Raji (cell line): Measurements from ENCODE around the gene C4BPB.

ENCODE experiments used
- POLR2A ChIP-seq: IDR thresholded peaks from 2 replicates; pipeline ENCODE4 v1.6.1; 2011; ENCODE audit warnings: low read depth, low read length, control low read depth; ENCODE audit not compliant: insufficient read depth

C4BPB gene

GRCh38 chr1:207055386-207056001 lies 33.2 kb upstream of the C4BPB start:
- no peak for TF ChIP-seq POLR2A

DNA sequence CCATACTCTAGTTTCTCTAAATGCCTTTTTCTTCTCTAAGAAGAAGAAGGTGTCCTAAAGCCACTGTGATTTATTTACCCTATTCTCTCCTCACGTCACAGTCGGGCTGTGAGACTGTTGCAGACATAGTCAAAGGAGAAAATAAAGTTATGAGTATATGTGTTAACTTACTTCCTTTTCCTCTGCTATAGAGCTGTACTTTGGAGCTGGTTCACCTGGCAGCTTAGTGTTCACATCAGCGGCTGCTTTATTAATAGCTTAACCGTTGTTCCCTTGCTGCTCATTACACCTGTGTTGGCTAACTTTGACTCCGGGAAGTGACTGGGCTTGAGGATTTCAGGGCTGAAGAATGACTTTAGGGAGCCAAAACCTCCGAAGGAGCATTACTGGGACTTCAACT lies 32.0 kb upstream of the C4BPB start:
- TF ChIP-seq POLR2A = no peak

- TF ChIP-seq POLR2A = no peak
These were observed 30.4 kb upstream of the C4BPB start for GRCh38 chr1:207058252-207058651.

DNA sequence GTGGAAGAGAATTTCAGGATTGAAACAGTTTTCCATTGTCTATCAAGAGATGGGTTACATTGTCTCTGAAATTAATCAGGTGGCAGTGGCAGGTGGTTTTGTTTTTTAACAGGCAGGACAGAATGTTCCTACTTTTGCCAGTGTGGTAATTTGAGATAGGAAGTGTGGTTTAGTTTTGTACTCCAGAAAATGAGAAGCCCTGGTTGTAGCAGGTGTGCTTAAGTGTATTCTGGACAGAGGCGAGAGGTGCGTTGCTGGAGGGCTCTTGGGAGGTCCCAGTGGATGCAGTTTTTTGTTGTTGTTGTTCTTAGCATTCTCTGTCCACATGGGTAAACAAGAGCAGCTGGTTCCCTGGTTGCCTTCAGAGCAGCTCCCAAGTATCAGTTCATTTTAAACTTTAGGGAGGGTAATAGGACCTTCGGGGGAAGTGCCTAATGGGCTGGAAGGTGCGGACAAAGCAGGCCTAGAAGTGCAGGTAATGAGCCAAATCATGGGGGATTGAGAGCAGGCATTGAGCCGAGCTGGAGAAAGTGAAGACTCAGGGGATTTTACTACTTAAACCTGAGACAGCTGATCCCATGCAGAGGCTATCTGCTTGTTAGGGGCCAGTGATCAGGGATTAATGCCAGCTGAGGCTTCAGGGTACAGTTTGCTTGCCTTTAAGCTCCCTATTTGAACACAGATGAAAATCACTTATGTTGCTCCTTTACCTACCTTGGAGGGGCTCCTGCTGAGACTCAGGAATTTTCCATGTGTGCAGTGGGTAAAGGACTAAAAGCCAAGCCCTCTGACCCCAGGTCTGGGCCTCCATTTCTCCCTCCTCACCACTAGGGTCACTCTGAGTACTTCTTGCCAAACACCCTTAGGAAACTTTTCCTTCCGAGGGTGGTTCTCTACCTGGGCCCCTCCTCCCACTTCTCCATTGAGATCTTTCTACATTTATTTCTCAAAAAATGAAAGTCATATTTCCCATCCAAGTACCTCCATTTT lies 29.5 kb upstream of the C4BPB start:
- no peak for TF ChIP-seq POLR2A

GRCh38 chr1:207059881-207060280 lies 28.8 kb upstream of the C4BPB start:
- no peak for TF ChIP-seq POLR2A

DNA sequence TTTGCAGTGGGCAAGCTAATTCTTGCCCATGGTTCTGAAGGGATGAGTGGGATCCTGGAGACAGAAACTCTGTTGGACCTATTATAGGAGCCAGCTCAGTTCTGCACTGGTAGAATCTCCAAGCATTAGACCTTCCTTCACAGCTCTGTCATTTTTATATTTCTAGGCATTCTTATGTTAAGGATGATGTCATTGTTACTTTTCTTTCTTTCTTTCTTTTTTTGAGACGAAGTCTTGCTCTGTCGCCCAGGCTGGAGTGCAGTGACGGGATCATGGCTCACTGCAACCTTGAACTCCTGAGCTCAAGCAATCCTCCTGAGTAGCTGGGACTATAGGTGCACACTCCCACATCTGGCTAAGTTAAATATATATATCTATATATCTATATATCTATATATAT lies 28.1 kb upstream of the C4BPB start:
- TF ChIP-seq POLR2A = no peak

DNA sequence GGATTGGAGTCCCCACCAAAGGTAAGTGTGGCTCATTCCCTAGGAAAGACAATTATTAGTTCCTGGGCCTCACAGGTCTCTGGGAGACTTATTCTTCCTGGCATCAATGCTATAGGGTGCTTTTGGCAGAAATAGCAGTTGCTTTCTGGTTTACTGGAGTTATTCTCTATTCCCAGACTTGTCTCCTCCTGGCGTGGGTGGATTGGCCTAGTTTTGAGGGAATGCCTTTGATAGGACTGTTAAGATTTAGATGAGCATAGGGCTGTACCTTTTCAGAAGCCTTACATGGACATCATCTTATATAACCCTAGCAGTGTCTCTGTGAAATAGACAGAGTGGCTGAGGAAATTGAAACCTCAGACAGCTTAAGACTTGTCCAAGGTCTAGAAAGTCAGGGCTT lies 26.6 kb upstream of the C4BPB start:
- no peak for TF ChIP-seq POLR2A

GRCh38 chr1:207063014-207063413 lies 25.6 kb upstream of the C4BPB start:
- TF ChIP-seq POLR2A = no peak

DNA sequence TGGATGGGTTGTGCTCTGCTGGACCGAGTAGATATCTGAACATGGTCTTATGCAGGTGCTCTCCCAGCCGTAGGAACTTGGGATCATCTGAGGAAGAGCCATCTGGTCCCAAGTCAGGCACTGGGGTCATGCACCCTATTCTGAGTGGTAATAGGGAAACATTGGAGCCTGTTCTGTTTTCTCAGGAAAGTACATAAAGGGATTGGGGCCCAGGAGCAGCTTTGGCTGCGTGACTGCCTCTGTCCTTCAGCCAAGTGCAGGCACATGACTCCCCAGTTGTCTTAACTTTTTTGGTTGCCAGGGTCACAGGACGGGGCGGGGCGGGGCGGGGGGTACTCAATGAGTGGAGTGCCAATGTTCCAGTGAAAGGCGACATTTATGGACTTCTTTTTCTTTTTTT lies 24.1 kb upstream of the C4BPB start:
- no peak for TF ChIP-seq POLR2A

GRCh38 chr1:207067185-207067584 lies 21.5 kb upstream of the C4BPB start:
- TF ChIP-seq POLR2A = no peak

GRCh38 chr1:207067665-207068064 lies 21.0 kb upstream of the C4BPB start:
- TF ChIP-seq POLR2A = no peak

DNA sequence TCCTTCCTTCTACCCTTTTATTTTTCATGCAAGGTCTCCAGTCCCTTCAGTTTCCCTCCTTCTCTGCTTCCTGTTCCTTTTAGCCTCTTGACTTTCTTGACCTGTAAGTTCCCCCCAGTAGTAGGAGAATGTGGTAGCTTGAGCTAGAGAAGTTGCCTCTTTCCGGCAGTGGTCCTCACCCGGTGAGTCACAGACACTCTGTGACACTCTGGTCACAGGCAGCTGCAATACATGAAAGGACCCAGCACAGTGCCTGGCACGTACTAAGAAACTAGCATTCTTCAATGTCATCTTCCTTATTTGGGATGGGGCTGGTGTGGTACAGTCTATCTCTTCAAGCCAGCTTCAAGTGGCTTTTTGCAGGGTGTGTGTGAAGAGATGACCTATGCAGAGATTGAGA lies 19.6 kb upstream of the C4BPB start:
- TF ChIP-seq POLR2A = no peak

DNA sequence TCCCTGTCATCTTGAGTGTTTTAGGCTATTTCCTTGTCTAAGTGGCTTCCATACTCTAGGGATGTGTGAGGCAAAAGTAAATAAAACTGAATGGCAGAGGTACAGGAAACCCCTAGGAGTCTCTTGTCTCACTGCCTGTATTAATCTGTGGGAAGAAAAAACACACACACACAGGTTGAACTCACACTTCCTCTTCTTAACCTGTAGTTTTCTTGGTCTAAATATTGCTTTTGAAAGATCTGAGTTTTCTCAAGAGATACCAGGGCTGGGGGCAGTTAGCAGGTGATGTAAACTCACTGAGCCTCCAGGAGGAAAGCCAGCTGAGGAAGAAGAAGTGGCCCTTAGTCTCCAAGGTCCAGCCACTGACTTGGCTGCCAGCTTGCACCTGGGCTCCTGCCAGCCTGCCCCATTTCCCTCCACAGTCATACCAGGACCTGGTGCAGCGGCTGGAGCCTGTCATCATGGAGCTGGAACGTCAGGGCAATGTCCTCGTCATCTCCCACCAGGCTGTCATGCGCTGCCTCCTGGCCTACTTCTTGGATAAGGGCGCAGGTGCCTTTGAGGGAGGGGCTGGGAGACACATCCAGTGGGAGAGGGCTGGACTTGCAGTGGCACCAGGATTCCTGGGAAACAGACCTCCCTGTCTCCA lies 18.7 kb upstream of the C4BPB start:
- TF ChIP-seq POLR2A = no peak

DNA sequence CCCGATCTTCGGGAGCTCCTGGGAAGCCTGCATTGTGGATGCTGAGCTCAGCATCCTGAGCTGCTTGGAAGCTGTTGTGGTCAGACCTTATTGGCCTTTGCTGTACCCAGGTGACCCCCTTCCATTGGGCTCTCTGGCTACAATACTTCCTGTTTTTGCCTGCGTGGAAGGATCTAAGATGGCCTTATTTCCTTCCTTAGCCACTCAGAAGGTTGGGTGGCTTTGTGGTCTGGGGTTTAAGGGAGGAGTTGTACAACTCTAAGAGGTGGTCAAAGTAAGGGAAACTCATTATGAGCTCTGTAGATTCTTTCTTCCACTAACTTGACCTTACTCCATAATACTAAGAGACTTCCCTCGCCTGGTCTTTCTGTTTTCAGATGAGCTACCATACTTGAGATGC lies 17.8 kb upstream of the C4BPB start:
- TF ChIP-seq POLR2A = no peak

GRCh38 chr1:207071426-207071825 lies 17.2 kb upstream of the C4BPB start:
- TF ChIP-seq POLR2A = no peak

- TF ChIP-seq POLR2A = no peak
These were observed 16.4 kb upstream of the C4BPB start for GRCh38 chr1:207072233-207072632.
